ENCODE data around the gene BMP5.

Gene BMP5

DNA sequence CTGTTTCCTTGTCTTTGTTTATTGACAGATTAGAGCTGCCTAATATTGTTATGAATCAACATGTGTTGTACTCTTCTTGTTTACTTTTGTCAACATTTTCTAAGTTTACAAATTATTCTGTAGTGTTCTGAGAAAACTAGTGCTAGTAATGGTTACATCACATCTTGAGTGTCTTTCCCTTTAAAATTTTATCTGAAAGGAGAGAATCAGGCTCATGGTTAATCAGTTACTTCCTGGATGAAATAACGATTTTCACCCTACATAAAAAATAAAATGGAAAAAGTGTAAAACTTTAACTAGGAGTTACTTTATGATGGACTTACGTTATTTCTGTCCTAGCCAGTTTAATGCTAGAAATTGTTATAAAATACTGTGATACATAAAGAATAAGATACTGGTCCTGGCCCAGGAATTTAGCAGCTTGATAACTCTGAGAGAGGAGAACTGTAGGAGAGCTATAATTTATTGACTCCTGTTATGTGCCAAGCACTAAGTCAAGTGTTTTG lies 26.4 kb upstream of the BMP5 start:
- H3K9ac ChIP-seq (ENCODE audit: low read length) = no peak overlapping the region
- H4K20me1 ChIP-seq (ENCODE audit: insufficient read depth, low read length) = no peaks in the 10 kb centered on the region
- H3K79me2 ChIP-seq (ENCODE audit: low read length) = no peaks in the 10 kb centered on the region
- H3K4me3 ChIP-seq (ENCODE audit: low read length) = no peak overlapping the region
- H3K9me2 ChIP-seq (replicated peaks; ENCODE audit: insufficient read depth, low read length) = no peaks in the 10 kb centered on the region
- H3F3A ChIP-seq (ENCODE audit: insufficient read depth, low read length) = no peaks in the 10 kb centered on the region
- no peak overlapping the region for H3K27ac ChIP-seq (ENCODE audit: low read length)
- H3K4me1 ChIP-seq (ENCODE audit: low read length) = no peaks in the 10 kb centered on the region
- H3K36me3 ChIP-seq (replicated peaks; ENCODE audit: insufficient read depth, low read length) = no peaks in the 10 kb centered on the region
- no peak for DNase-seq
- no peak overlapping the region for H2AFZ ChIP-seq (ENCODE audit: low read length)
- H3K4me2 ChIP-seq (ENCODE audit: low read depth, low read length) = no peak overlapping the region
- H3K9me3 ChIP-seq (replicated peaks; ENCODE audit: insufficient read depth, low read length) = no peaks in the 10 kb centered on the region
- no peaks in the 10 kb centered on the region for H3K27me3 ChIP-seq (replicated peaks; ENCODE audit: insufficient read depth, low read length)
- TF ChIP-seq EZH2 (optimal IDR thresholded peaks at IDR 0.05; ENCODE audit: low read depth, low read length) (no peak), EZH2phosphoT487 (IDR thresholded peaks at IDR 0.05; ENCODE audit: low read length) (no peak), CTCF (IDR thresholded peaks at IDR 0.05; ENCODE audit: low read length) (no peak)

GRCh38 chr6:55898342-55898741 lies 23.0 kb upstream of the BMP5 start:
- H2AFZ ChIP-seq (ENCODE audit: low read length) = no peak overlapping the region

GRCh38 chr6:55897346-55897745 lies 22.0 kb upstream of the BMP5 start:
- Histone ChIP-seq H3K36me3 (replicated peaks; ENCODE audit: insufficient read depth, low read length) (no peaks in the 10 kb centered on the region), H3K4me1 (ENCODE audit: low read length) (no peaks in the 10 kb centered on the region), H4K20me1 (ENCODE audit: insufficient read depth, low read length) (no peaks in the 10 kb centered on the region), H3K27ac (ENCODE audit: low read length) (no peak overlapping the region), H3K9ac (ENCODE audit: low read length) (no peak overlapping the region), H3K4me2 (ENCODE audit: low read depth, low read length) (no peak overlapping the region), H3K27me3 (replicated peaks; ENCODE audit: insufficient read depth, low read length) (no peaks in the 10 kb centered on the region), H3K9me2 (replicated peaks; ENCODE audit: insufficient read depth, low read length) (no peaks in the 10 kb centered on the region), H3K79me2 (ENCODE audit: low read length) (no peaks in the 10 kb centered on the region), H3K4me3 (ENCODE audit: low read length) (no peak overlapping the region), H2AFZ (ENCODE audit: low read length) (no peak overlapping the region), H3F3A (ENCODE audit: insufficient read depth, low read length) (no peaks in the 10 kb centered on the region), H3K9me3 (replicated peaks; ENCODE audit: insufficient read depth, low read length) (no peaks in the 10 kb centered on the region)
- no peak for DNase-seq
- TF ChIP-seq CTCF (IDR thresholded peaks at IDR 0.05; ENCODE audit: low read length) (no peak), EZH2phosphoT487 (IDR thresholded peaks at IDR 0.05; ENCODE audit: low read length) (no peak), EZH2 (optimal IDR thresholded peaks at IDR 0.05; ENCODE audit: low read depth, low read length) (no peak)

More at GRCh38 chr6:55898342-55898741, 23.0 kb upstream of the BMP5 start:
- Histone ChIP-seq H3K9ac (ENCODE audit: low read length) (no peak overlapping the region), H3K9me2 (replicated peaks; ENCODE audit: insufficient read depth, low read length) (no peaks in the 10 kb centered on the region), H3K36me3 (replicated peaks; ENCODE audit: insufficient read depth, low read length) (no peaks in the 10 kb centered on the region), H3F3A (ENCODE audit: insufficient read depth, low read length) (no peaks in the 10 kb centered on the region), H3K9me3 (replicated peaks; ENCODE audit: insufficient read depth, low read length) (no peaks in the 10 kb centered on the region), H3K27ac (ENCODE audit: low read length) (no peak overlapping the region), H3K4me1 (ENCODE audit: low read length) (no peaks in the 10 kb centered on the region), H3K27me3 (replicated peaks; ENCODE audit: insufficient read depth, low read length) (no peaks in the 10 kb centered on the region), H4K20me1 (ENCODE audit: insufficient read depth, low read length) (no peaks in the 10 kb centered on the region), H3K4me3 (ENCODE audit: low read length) (no peak overlapping the region), H3K4me2 (ENCODE audit: low read depth, low read length) (no peak overlapping the region), H3K79me2 (ENCODE audit: low read length) (no peaks in the 10 kb centered on the region)
- no peak for DNase-seq
- TF ChIP-seq EZH2 (optimal IDR thresholded peaks at IDR 0.05; ENCODE audit: low read depth, low read length) = no peak
- TF ChIP-seq EZH2phosphoT487 (IDR thresholded peaks at IDR 0.05; ENCODE audit: low read length) = no peak
- no peak for TF ChIP-seq CTCF (IDR thresholded peaks at IDR 0.05; ENCODE audit: low read length)

Data from MM.1S (cell line).